Skeletal muscle tissue (tissue), 4 donors: ENCODE results near the gene KRT32. TPM values are rescaled to one million over a fixed set of nuclear protein-coding genes. Genes with fewer than 3 reads are reported as not detected.

Source experiments
- H3K27ac ChIP-seq: one replicate; pipeline ENCODE4 v1.7.0; 2013; ENCODE audit warnings: mild to moderate bottlenecking, low read depth, low read length, inconsistent platforms
- H3K27me3 ChIP-seq, 3 donors: one replicate each; pipeline ENCODE4 v1.7.0; 2013; ENCODE audit warnings: low read length in 3 of 3; ENCODE audit not compliant: control insufficient read depth in 3 of 3, insufficient read depth in 3 of 3
- H3K36me3 ChIP-seq, 3 donors: one replicate each; pipeline ENCODE4 v1.7.0; 2013; ENCODE audit warnings: low read length in 3 of 3; ENCODE audit not compliant: control insufficient read depth in 3 of 3, insufficient read depth in 3 of 3
- H3K4me1 ChIP-seq, 3 donors: one replicate each; pipeline ENCODE4 v1.7.0; 2013; ENCODE audit warnings: low read length in 3 of 3, mild to moderate bottlenecking in 3 of 3; ENCODE audit not compliant: control insufficient read depth in 3 of 3, insufficient read depth in 3 of 3
- H3K4me3 ChIP-seq, 3 donors: one replicate each; pipeline ENCODE4 v1.7.0; 2013; ENCODE audit warnings: low read length in 3 of 3
- H3K9ac ChIP-seq, 3 donors: one replicate each; pipeline ENCODE4 v1.7.0; 2013; ENCODE audit warnings: low read length in 3 of 3, mild to moderate bottlenecking in 3 of 3, moderate library complexity in 2 of 3, low read depth in 1 of 3
- H3K9me3 ChIP-seq, 3 donors: one replicate each; pipeline ENCODE4 v1.7.0; 2013; ENCODE audit warnings: low read length in 3 of 3; ENCODE audit not compliant: control insufficient read depth in 3 of 3
- total RNA-seq: library from RNA; depleted of rRNA; stranded (reverse); fragments of >200 nt; gene quantifications from one replicate; pipeline ENCODE4 v1.2.3, GENCODE V29; 2014
- donor health status: Osteomylitis.

The KRT32 gene
- total RNA-seq, 1 donor from 2014 or later: not detected

GRCh38 chr17:41468346-41468745, 1.2 kb upstream of the KRT32 start:
- no peak overlapping the region for H3K27ac ChIP-seq
- H3K9ac ChIP-seq: no peak overlapping the region
- H3K4me1 ChIP-seq: peaks cover 8 to 12% (median 9%) of the 10 kb centered on the region in 3 donors
- no peaks in the 10 kb centered on the region for H3K36me3 ChIP-seq
- H3K4me3 ChIP-seq: no peak overlapping the region
- peaks cover 0 to 2% (median 0%) of the 10 kb centered on the region in 3 donors for H3K9me3 ChIP-seq
- peaks cover 0 to 11% (median 0%) of the 10 kb centered on the region in 3 donors for H3K27me3 ChIP-seq

- Histone ChIP-seq H3K36me3 (no peaks in the 10 kb centered on the region), H3K9me3 (peaks cover 0 to 2% (median 0%) of the 10 kb centered on the region in 3 donors)
Measured at GRCh38 chr17:41467561-41467960, 375 bp upstream of the KRT32 start.

GRCh38 chr17:41464682-41465081, 2.5 kb downstream of the KRT32 start:
- Histone ChIP-seq H3K9ac (peak overlapping the region in 1 of 3 donors; percentile 54), H3K4me3 (no peak overlapping the region), H3K36me3 (no peaks in the 10 kb centered on the region), H3K4me1 (peaks cover 8 to 14% (median 12%) of the 10 kb centered on the region in 3 donors), H3K9me3 (peaks cover 0 to 2% (median 0%) of the 10 kb centered on the region in 3 donors), H3K27me3 (peaks cover 0 to 14% (median 3%) of the 10 kb centered on the region in 3 donors), H3K27ac (no peak overlapping the region)

More at GRCh38 chr17:41467561-41467960, 375 bp upstream of the KRT32 start:
- H3K9ac ChIP-seq: no peak overlapping the region
- H3K27ac ChIP-seq: no peak overlapping the region
- no peak overlapping the region for H3K4me3 ChIP-seq
- H3K27me3 ChIP-seq: peaks cover 0 to 11% (median 0%) of the 10 kb centered on the region in 3 donors
- H3K4me1 ChIP-seq: peaks cover 8 to 12% (median 11%) of the 10 kb centered on the region in 3 donors

- peaks cover 8 to 14% (median 12%) of the 10 kb centered on the region in 3 donors for H3K4me1 ChIP-seq
- H3K27ac ChIP-seq: no peak overlapping the region
- peaks cover 0 to 2% (median 0%) of the 10 kb centered on the region in 3 donors for H3K9me3 ChIP-seq
- H3K27me3 ChIP-seq: peaks cover 0 to 14% (median 3%) of the 10 kb centered on the region in 3 donors
- no peaks in the 10 kb centered on the region for H3K36me3 ChIP-seq
- peak overlapping the region in 1 of 3 donors; percentile 13 for H3K4me3 ChIP-seq
- peak overlapping the region in 1 of 3 donors; percentile 54 for H3K9ac ChIP-seq
Measured at GRCh38 chr17:41464173-41464572, 3.0 kb downstream of the KRT32 start.

- Histone ChIP-seq H3K4me3 (no peak overlapping the region), H3K27me3 (peaks cover 0 to 14% (median 3%) of the 10 kb centered on the region in 3 donors), H3K27ac (no peak overlapping the region), H3K9ac (no peak overlapping the region), H3K9me3 (peaks cover 0 to 2% (median 0%) of the 10 kb centered on the region in 3 donors), H3K4me1 (peaks cover 8 to 14% (median 12%) of the 10 kb centered on the region in 3 donors), H3K36me3 (no peaks in the 10 kb centered on the region)
Measured at GRCh38 chr17:41463746-41464145, 3.4 kb downstream of the KRT32 start.

- Histone ChIP-seq H3K4me1 (peaks cover 8 to 14% (median 12%) of the 10 kb centered on the region in 3 donors), H3K9ac (no peak overlapping the region), H3K9me3 (no peaks in the 10 kb centered on the region), H3K36me3 (no peaks in the 10 kb centered on the region), H3K27ac (no peak overlapping the region), H3K27me3 (peaks cover 0 to 19% (median 3%) of the 10 kb centered on the region in 3 donors), H3K4me3 (no peak overlapping the region)
Measured at GRCh38 chr17:41462705-41463104, 4.5 kb downstream of the KRT32 start.

GRCh38 chr17:41457676-41458075, 9.5 kb downstream of the KRT32 start:
- H3K9me3 ChIP-seq: no peaks in the 10 kb centered on the region
- no peak overlapping the region for H3K4me3 ChIP-seq
- peaks cover 0 to 13% (median 3%) of the 10 kb centered on the region in 3 donors for H3K27me3 ChIP-seq
- no peaks in the 10 kb centered on the region for H3K36me3 ChIP-seq
- H3K9ac ChIP-seq: no peak overlapping the region
- H3K4me1 ChIP-seq: peaks cover 0 to 4% (median 0%) of the 10 kb centered on the region in 3 donors
- H3K27ac ChIP-seq: no peak overlapping the region

GRCh38 chr17:41456204-41456603, 11.0 kb downstream of the KRT32 start:
- no peak overlapping the region for H3K4me3 ChIP-seq
- H3K9ac ChIP-seq: no peak overlapping the region
- no peaks in the 10 kb centered on the region for H3K36me3 ChIP-seq
- no peaks in the 10 kb centered on the region for H3K4me1 ChIP-seq
- H3K27ac ChIP-seq: no peak overlapping the region
- H3K9me3 ChIP-seq: no peaks in the 10 kb centered on the region
- H3K27me3 ChIP-seq: peaks cover 0 to 10% (median 8%) of the 10 kb centered on the region in 3 donors

GRCh38 chr17:41455236-41455635, 11.9 kb downstream of the KRT32 start:
- Histone ChIP-seq H3K36me3 (no peaks in the 10 kb centered on the region), H3K27me3 (peaks cover 0 to 10% (median 7%) of the 10 kb centered on the region in 3 donors)

GRCh38 chr17:41453066-41453465, 14.1 kb downstream of the KRT32 start:
- H3K36me3 ChIP-seq: no peaks in the 10 kb centered on the region
- H3K9me3 ChIP-seq: no peaks in the 10 kb centered on the region
- H3K27ac ChIP-seq: no peak overlapping the region
- no peak overlapping the region for H3K4me3 ChIP-seq
- peaks cover 0 to 13% (median 8%) of the 10 kb centered on the region in 3 donors for H3K27me3 ChIP-seq
- no peaks in the 10 kb centered on the region for H3K4me1 ChIP-seq
- no peak overlapping the region for H3K9ac ChIP-seq

More at GRCh38 chr17:41455236-41455635, 11.9 kb downstream of the KRT32 start:
- Histone ChIP-seq H3K27ac (no peak overlapping the region), H3K4me3 (no peak overlapping the region), H3K9me3 (no peaks in the 10 kb centered on the region), H3K4me1 (no peaks in the 10 kb centered on the region), H3K9ac (no peak overlapping the region)
